ENCODE measurements around the gene SNX10. TPM values are rescaled to one million over a fixed set of nuclear protein-coding genes. Genes with fewer than 3 reads are reported as not detected.
A peak's percentile ranks its signal among the peaks of the same experiment; 100 is the strongest.

SNX10 gene
- total and polyA plus RNA-seq, 2 donors (not counting 1 experiment from before 2014, with no cell fraction given), result under 0.01 to 0.41 TPM

GRCh38 chr7:26321435-26321834 lies 29.8 kb downstream of the SNX10 start:
- Histone ChIP-seq H3K36me3 (ENCODE audit: control insufficient read depth, insufficient read depth, low read length) (no peaks in the 10 kb centered on the region), H3K4me3 (replicated peaks in 1 of 4; ENCODE audit: control extremely low read depth in 1 of 4, insufficient read depth in 1 of 4, low read depth in 3 of 4, low read length in 4 of 4) (no peak overlapping the region), H3K9me3 (ENCODE audit: control insufficient read depth, insufficient read depth, low read depth, low read length) (no peaks in the 10 kb centered on the region), H2AFZ (ENCODE audit: low read length) (no peak overlapping the region), H3K4me1 (ENCODE audit: control insufficient read depth, extremely low read depth, insufficient read depth, low read length) (no peaks in the 10 kb centered on the region), H3K27ac (ENCODE audit: insufficient read depth, low read length) (no peak overlapping the region), H3K79me2 (ENCODE audit: control insufficient read depth, insufficient read depth, low read length) (no peaks in the 10 kb centered on the region), H3K4me2 (ENCODE audit: extremely low read depth, insufficient read depth, low read length) (no peak overlapping the region), H4K20me1 (ENCODE audit: control insufficient read depth, extremely low read depth, insufficient read depth, low read length) (no peaks in the 10 kb centered on the region), H3K27me3 (ENCODE audit: control insufficient read depth, insufficient read depth, low read length) (no peaks in the 10 kb centered on the region), H3K9ac (ENCODE audit: insufficient read depth, low read length) (no peak overlapping the region)
- peak in 1 of 2 donors; percentile 15 for DNase-seq (ENCODE audit: low read depth in 2 of 2)
- TF ChIP-seq, protein P1, sequence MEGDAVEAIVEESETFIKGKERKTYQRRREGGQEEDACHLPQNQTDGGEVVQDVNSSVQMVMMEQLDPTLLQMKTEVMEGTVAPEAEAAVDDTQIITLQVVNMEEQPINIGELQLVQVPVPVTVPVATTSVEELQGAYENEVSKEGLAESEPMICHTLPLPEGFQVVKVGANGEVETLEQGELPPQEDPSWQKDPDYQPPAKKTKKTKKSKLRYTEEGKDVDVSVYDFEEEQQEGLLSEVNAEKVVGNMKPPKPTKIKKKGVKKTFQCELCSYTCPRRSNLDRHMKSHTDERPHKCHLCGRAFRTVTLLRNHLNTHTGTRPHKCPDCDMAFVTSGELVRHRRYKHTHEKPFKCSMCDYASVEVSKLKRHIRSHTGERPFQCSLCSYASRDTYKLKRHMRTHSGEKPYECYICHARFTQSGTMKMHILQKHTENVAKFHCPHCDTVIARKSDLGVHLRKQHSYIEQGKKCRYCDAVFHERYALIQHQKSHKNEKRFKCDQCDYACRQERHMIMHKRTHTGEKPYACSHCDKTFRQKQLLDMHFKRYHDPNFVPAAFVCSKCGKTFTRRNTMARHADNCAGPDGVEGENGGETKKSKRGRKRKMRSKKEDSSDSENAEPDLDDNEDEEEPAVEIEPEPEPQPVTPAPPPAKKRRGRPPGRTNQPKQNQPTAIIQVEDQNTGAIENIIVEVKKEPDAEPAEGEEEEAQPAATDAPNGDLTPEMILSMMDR (conservative IDR thresholded peaks at IDR 0.05 in 1 of 2, IDR thresholded peaks at IDR 0.05 in 1 of 2; ENCODE audit: low read depth in 1 of 2, low read length in 2 of 2), result no peak
- TF ChIP-seq EZH2 (IDR thresholded peaks at IDR 0.05; ENCODE audit: low read length, missing control alignments), result no peak

DNA sequence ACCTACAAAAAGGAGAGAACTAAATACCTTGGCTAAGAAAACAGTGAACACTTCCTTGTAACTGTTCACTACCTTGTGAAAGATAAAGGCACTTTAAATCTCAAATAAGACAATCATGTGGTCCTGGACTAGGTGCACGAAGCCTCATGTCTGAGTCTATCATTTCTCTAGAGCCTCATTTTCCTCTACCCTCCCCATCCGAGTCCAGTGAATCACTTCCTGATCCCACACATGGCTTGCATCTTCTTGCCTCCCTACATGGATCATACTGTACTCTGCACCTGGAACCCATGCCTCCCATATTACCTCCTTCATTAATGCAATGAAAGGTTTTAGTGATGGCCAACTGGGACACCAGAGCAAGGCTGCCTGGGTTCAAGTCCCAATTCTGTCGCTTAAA lies 34.5 kb downstream of the SNX10 start:
- Histone ChIP-seq H3K4me3 (replicated peaks in 1 of 4; ENCODE audit: control extremely low read depth in 1 of 4, insufficient read depth in 1 of 4, low read depth in 3 of 4, low read length in 4 of 4) (no peak overlapping the region), H3K9ac (ENCODE audit: insufficient read depth, low read length) (no peak overlapping the region), H3K36me3 (ENCODE audit: control insufficient read depth, insufficient read depth, low read length) (no peaks in the 10 kb centered on the region), H3K27ac (ENCODE audit: insufficient read depth, low read length) (no peak overlapping the region), H3K4me2 (ENCODE audit: extremely low read depth, insufficient read depth, low read length) (no peak overlapping the region), H3K27me3 (ENCODE audit: control insufficient read depth, insufficient read depth, low read length) (no peaks in the 10 kb centered on the region), H4K20me1 (ENCODE audit: control insufficient read depth, extremely low read depth, insufficient read depth, low read length) (no peaks in the 10 kb centered on the region), H3K4me1 (ENCODE audit: control insufficient read depth, extremely low read depth, insufficient read depth, low read length) (no peaks in the 10 kb centered on the region), H2AFZ (ENCODE audit: low read length) (no peak overlapping the region), H3K9me3 (ENCODE audit: control insufficient read depth, insufficient read depth, low read depth, low read length) (no peaks in the 10 kb centered on the region), H3K79me2 (ENCODE audit: control insufficient read depth, insufficient read depth, low read length) (no peaks in the 10 kb centered on the region)
- no peak for DNase-seq (ENCODE audit: low read depth in 2 of 2)
- no peak for TF ChIP-seq EZH2 (IDR thresholded peaks at IDR 0.05; ENCODE audit: low read length, missing control alignments)
- TF ChIP-seq, protein P1 (conservative IDR thresholded peaks at IDR 0.05 in 1 of 2, IDR thresholded peaks at IDR 0.05 in 1 of 2; ENCODE audit: low read depth in 1 of 2, low read length in 2 of 2), result no peak

DNA sequence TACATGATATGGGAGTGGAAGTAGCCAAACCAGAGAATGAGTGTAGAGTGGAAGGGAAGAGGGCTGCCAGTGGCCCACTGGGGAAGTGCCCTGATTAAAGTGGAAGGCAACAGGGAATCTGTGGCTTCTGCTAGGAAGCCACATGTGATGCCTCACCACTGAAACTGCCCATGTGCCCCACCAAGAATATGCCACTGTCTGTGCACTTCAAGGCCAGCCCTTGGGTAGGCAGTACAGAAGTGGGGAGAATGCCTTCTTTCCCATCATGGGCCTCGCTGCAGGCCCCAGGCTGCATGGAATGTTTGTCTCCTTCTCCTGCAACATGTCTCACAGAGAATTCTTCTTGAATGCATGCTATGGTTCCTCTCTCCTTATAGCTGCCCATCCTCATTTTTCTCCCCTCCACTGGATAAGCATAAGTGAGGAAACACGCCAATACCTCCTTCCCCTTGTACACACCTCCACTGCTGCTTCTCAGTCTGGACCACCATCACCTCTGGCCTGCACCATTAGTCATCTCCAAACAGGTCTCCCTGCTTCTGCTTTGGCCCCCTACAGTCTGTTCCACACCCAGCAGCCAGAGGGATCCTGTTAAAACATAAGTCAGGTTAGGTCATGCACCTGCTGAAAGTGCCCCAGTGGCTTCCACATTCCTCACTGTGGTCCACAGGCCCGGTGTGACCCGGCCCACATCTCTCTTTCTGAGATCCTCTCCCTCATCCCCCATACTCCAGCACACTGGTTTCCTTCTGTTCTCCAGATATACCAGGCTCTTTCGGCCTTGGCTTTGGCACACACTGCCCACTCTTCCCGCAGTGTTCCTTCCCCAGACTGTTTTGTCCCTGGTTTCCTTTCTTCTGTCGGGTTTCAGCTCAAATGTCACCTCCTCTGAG lies 37.1 kb downstream of the SNX10 start:
- Histone ChIP-seq H2AFZ (ENCODE audit: low read length) (no peak overlapping the region), H3K27ac (ENCODE audit: insufficient read depth, low read length) (no peak overlapping the region), H3K4me3 (replicated peaks in 1 of 4; ENCODE audit: control extremely low read depth in 1 of 4, insufficient read depth in 1 of 4, low read depth in 3 of 4, low read length in 4 of 4) (no peak overlapping the region), H3K36me3 (ENCODE audit: control insufficient read depth, insufficient read depth, low read length) (no peaks in the 10 kb centered on the region), H3K79me2 (ENCODE audit: control insufficient read depth, insufficient read depth, low read length) (no peaks in the 10 kb centered on the region), H3K4me2 (ENCODE audit: extremely low read depth, insufficient read depth, low read length) (no peak overlapping the region), H3K4me1 (ENCODE audit: control insufficient read depth, extremely low read depth, insufficient read depth, low read length) (no peaks in the 10 kb centered on the region), H3K9ac (ENCODE audit: insufficient read depth, low read length) (no peak overlapping the region), H4K20me1 (ENCODE audit: control insufficient read depth, extremely low read depth, insufficient read depth, low read length) (no peaks in the 10 kb centered on the region), H3K27me3 (ENCODE audit: control insufficient read depth, insufficient read depth, low read length) (no peaks in the 10 kb centered on the region), H3K9me3 (ENCODE audit: control insufficient read depth, insufficient read depth, low read depth, low read length) (no peaks in the 10 kb centered on the region)
- DNase-seq (ENCODE audit: low read depth in 2 of 2), result no peak
- TF ChIP-seq, protein P1 (conservative IDR thresholded peaks at IDR 0.05 in 1 of 2, IDR thresholded peaks at IDR 0.05 in 1 of 2; ENCODE audit: low read depth in 1 of 2, low read length in 2 of 2), result no peak
- no peak for TF ChIP-seq EZH2 (IDR thresholded peaks at IDR 0.05; ENCODE audit: low read length, missing control alignments)

Data from fibroblast of lung (primary cell).